Stomach (tissue), 9 donors: ENCODE data around the gene NCOA3. TPM values are rescaled to one million over a fixed set of nuclear protein-coding genes. Genes with fewer than 3 reads are reported as not detected.

Source experiments
- DNase-seq, 2 donors: peaks; one replicate each; pipeline versions ENCODE4 v3.0.0 to v3.0.0-alpha.2; 2013 to 2019
- H3K27ac ChIP-seq, 5 donors: fragments of 200-600 bp in 4 of 5; sonication (generic) in 4 of 5; one replicate each; pipeline ENCODE4 v1.5.1; 2013 to 2019; ENCODE audit warnings: mild to moderate bottlenecking in 1 of 5, moderate library complexity in 1 of 5
- H3K27me3 ChIP-seq, 3 donors: fragments of 200-600 bp; sonication (generic); one replicate each; pipeline ENCODE4 v1.5.1; 2017 to 2019; ENCODE audit warnings: mixed run types in 1 of 3
- H3K36me3 ChIP-seq, 4 donors: fragments of 200-600 bp; sonication (generic); 1 replicate in 3 of 4; 2 replicates in 1 of 4; pipeline ENCODE4 v1.5.1; 2016 to 2019
- H3K4me1 ChIP-seq, 4 donors: fragments of 200-600 bp; sonication (generic); one replicate each; pipeline ENCODE4 v1.5.1; 2016 to 2019
- H3K4me3 ChIP-seq, 4 donors: fragments of 200-600 bp; sonication (generic) in 3 of 4; one replicate each; pipeline ENCODE4 v1.5.1; 2016 to 2019; ENCODE audit warnings: mild to moderate bottlenecking in 1 of 4
- H3K9me3 ChIP-seq, 4 donors: fragments of 200-600 bp; sonication (generic); one replicate each; pipeline ENCODE4 v1.5.1; 2016 to 2019
- EP300 ChIP-seq: sonication (generic); formaldehyde crosslinking; IDR thresholded peaks from one replicate; pipeline ENCODE4 v1.6.1; 2017; ENCODE audit warnings: antibody characterized with exemption
- POLR2A ChIP-seq, 4 donors: fragments of 450-650 bp; IDR thresholded peaks; one replicate each; pipeline ENCODE4 v1.6.1; 2016; ENCODE audit warnings: antibody characterized with exemption in 4 of 4, control low read depth in 2 of 4, mild to moderate bottlenecking in 1 of 4, moderate library complexity in 1 of 4
- POLR2AphosphoS5 ChIP-seq, 3 donors: sonication (generic); formaldehyde crosslinking; IDR thresholded peaks; one replicate each; pipeline ENCODE4 v1.6.1; 2016; ENCODE audit warnings: antibody characterized with exemption in 3 of 3
- WGBS, 5 donors: extraction: QIAGEN DNeasy Blood & Tissue Kit in 3 of 5; methylation state at CpG; one replicate each; pipeline versions ENCODE4 v1.1.5 to v1.1.7; 2013 to 2018; 5-methylcytosine and 5-hydroxymethylcytosine counted together
- intact Hi-C: fragments of 100-400 bp; cut with DNase I; formaldehyde crosslinking; loops from one replicate; pipeline ENCODE4 v1.15.1; 2023; ENCODE audit warnings: low total_unique reads
- polyA plus RNA-seq, 3 donors: library from polyadenylated mRNA; stranded (reverse); fragments of 200-250 nt; gene quantifications; one replicate each; pipeline ENCODE4 v1.2.3, GENCODE V29; 2013
- total RNA-seq, 5 donors: library from RNA; depleted of rRNA; stranded (reverse); fragments of >200 nt; gene quantifications; one replicate each; pipeline versions ENCODE4 v1.1.0 to v1.2.3, GENCODE V29; 2014 to 2016
- TF ChIP-seq, protein P1 (sequence below), 7 experiments: fragments of 450-650 bp in 4 of 7; fragments of 200-600 bp in 3 of 7; sonication (generic) in 3 of 7; IDR thresholded peaks; one replicate each; pipeline ENCODE4 v1.5.1; 2016 to 2019; ENCODE audit warnings: antibody characterized with exemption in 7 of 7, control low read depth in 2 of 7, mild to moderate bottlenecking in 1 of 7
- donor health status: healthy with polysubstance abuse.
- donor health status: Bipolar disorder and iron deficiency.
- donor health status: healthy.

The NCOA3 gene
- total and polyA plus RNA-seq, 8 donors = 4.1 to 60.8 (median 16.3) TPM

DNA sequence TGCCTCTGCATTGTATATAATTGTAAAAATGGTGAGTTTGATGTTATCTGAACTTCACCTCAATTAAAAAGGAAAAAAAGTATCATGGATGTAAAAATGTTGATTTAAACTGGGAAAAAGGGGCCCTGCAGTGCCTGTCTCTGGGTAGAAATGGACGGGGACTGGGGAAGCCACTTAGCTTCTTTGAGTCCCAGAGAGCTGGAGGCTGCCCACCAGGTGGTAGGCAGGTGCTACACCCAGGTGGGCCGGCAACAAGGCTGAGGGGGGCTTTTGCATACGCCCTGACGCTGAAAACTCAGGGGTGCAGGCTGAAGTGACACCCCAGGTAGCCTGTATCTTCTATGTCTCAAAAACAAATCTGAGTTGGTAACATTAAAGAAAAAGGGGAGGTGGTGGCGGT lies 165.4 kb downstream of the NCOA3 start:
- TF ChIP-seq EP300 (no peak), POLR2AphosphoS5 (IDR thresholded peaks at IDR 0.05) (no peak), POLR2A (IDR thresholded peaks at IDR 0.05) (no peak)
- TF ChIP-seq, protein P1, sequence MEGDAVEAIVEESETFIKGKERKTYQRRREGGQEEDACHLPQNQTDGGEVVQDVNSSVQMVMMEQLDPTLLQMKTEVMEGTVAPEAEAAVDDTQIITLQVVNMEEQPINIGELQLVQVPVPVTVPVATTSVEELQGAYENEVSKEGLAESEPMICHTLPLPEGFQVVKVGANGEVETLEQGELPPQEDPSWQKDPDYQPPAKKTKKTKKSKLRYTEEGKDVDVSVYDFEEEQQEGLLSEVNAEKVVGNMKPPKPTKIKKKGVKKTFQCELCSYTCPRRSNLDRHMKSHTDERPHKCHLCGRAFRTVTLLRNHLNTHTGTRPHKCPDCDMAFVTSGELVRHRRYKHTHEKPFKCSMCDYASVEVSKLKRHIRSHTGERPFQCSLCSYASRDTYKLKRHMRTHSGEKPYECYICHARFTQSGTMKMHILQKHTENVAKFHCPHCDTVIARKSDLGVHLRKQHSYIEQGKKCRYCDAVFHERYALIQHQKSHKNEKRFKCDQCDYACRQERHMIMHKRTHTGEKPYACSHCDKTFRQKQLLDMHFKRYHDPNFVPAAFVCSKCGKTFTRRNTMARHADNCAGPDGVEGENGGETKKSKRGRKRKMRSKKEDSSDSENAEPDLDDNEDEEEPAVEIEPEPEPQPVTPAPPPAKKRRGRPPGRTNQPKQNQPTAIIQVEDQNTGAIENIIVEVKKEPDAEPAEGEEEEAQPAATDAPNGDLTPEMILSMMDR (IDR thresholded peaks at IDR 0.05) = no peak
- no peak overlapping the region for H3K27ac ChIP-seq
- intact Hi-C loops = loop anchor here (10.0 kb wide), 1 partner anchor 118 kb away; the partner anchor contains the start of gene SULF2
- 85 to 92% (median 88%) methylated on average over 5 of the region's 5 CpGs for WGBS, 5 donors
- H3K36me3 ChIP-seq = peaks cover 0 to 45% (median 32%) of the 10 kb centered on the region in 4 donors
- no peak for DNase-seq
- H3K27me3 ChIP-seq = no peaks in the 10 kb centered on the region
- no peak overlapping the region for H3K4me3 ChIP-seq
- H3K4me1 ChIP-seq = peaks cover 0 to 8% (median 6%) of the 10 kb centered on the region in 4 donors
- no peaks in the 10 kb centered on the region for H3K9me3 ChIP-seq

- intact Hi-C loops = loop anchor here (10.0 kb wide), 1 partner anchor 117 kb away; the partner anchor contains the start of gene SULF2
- Histone ChIP-seq H3K4me3 (no peak overlapping the region), H3K36me3 (peaks cover 0 to 45% (median 27%) of the 10 kb centered on the region in 4 donors), H3K27ac (no peak overlapping the region), H3K9me3 (no peaks in the 10 kb centered on the region), H3K27me3 (no peaks in the 10 kb centered on the region), H3K4me1 (peaks cover 0 to 8% (median 6%) of the 10 kb centered on the region in 4 donors)
- TF ChIP-seq, protein P1 (IDR thresholded peaks at IDR 0.05) = no peak
- TF ChIP-seq POLR2A (IDR thresholded peaks at IDR 0.05) = no peak
- TF ChIP-seq EP300 = no peak
- no peak for TF ChIP-seq POLR2AphosphoS5 (IDR thresholded peaks at IDR 0.05)
- no peak for DNase-seq
- WGBS, 5 donors = 72 to 81% (median 73%) methylated on average over 19 of the region's 19 CpGs
Observed at GRCh38 chr20:47667531-47668312, 166.0 kb downstream of the NCOA3 start.

DNA sequence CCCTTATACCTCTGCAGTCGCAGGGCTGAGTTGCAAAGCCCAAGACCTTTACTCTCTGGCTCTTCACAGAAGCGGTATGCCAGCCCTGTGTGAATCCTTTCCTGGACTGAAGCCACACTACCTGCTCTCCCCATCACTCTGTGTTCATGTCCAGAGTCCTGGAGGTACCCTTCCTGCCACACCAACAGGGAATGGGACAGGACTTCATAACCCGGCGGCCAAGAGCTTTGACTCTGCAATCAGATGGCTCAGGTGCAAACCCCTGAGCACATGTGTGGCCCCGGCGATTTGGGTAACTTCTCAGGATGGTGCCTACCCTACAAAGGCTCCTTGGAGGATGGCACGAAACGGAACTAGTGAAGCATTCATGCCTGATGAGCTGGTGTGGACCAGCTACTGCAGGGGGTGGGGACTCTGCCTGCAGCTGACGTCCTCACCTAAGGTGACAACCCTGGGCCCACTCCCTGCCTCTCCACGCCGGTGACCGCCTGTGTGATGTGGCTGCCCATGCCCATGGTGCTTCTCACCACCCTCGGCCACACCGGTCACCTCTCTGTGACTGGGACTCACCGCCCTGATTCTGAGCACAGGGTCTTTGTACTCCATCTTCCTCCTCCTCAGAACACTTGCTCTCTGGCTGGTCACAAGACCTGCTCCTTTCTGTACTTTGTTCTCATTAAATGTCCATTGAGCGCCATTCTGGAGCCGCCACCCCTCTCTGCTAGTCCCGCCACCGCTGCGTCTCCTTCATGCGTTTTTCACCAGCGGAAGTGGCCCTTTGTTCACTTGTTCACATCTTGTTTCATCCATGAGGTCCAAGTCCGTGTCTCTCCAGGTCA lies 166.8 kb downstream of the NCOA3 start:
- peaks cover 0 to 7% (median 6%) of the 10 kb centered on the region in 4 donors for H3K4me1 ChIP-seq
- 91 to 94% (median 93%) methylated on average over 23 of the region's 23 CpGs for WGBS, 5 donors
- H3K27ac ChIP-seq = no peak overlapping the region
- DNase-seq = no peak
- intact Hi-C loops = loop anchor here (10.0 kb wide), 1 partner anchor 116 kb away; the partner anchor contains the start of gene SULF2
- H3K4me3 ChIP-seq = no peak overlapping the region
- H3K36me3 ChIP-seq = peaks cover 0 to 40% (median 26%) of the 10 kb centered on the region in 4 donors
- TF ChIP-seq, protein P1 (IDR thresholded peaks at IDR 0.05) = no peak
- H3K9me3 ChIP-seq = no peaks in the 10 kb centered on the region
- no peaks in the 10 kb centered on the region for H3K27me3 ChIP-seq

DNA sequence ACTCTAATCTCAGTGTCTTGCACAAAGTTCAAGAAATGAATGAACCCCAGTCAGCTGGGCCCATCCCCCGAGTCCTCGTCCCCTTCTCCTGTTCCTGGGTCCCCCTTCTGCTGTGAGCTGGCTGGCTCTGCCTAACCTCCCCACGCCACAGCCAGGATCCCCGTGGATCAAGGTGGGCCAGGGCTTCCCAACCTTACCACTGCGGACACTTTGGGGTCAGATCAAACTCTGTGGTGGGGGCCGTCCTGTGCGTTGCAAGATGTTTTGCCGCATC lies 167.4 kb downstream of the NCOA3 start:
- H3K9me3 ChIP-seq = no peaks in the 10 kb centered on the region
- no peak overlapping the region for H3K4me3 ChIP-seq
- TF ChIP-seq, protein P1 (IDR thresholded peaks at IDR 0.05) = no peak
- TF ChIP-seq POLR2A (IDR thresholded peaks at IDR 0.05) (no peak), POLR2AphosphoS5 (IDR thresholded peaks at IDR 0.05) (no peak), EP300 (no peak)
- H3K4me1 ChIP-seq = peaks cover 0 to 2% (median under 1%) of the 10 kb centered on the region in 4 donors
- WGBS, 5 donors = 89 to 96% (median 94%) methylated on average over 8 of the region's 8 CpGs
- no peak for DNase-seq
- H3K36me3 ChIP-seq = peaks cover 0 to 40% (median 27%) of the 10 kb centered on the region in 4 donors
- no peak overlapping the region for H3K27ac ChIP-seq
- intact Hi-C loops = loop anchor here (10.0 kb wide), 1 partner anchor 116 kb away; the partner anchor contains the start of gene SULF2
- H3K27me3 ChIP-seq = no peaks in the 10 kb centered on the region
